ENCODE data around the gene PTCD2. TPM values are rescaled to one million over a fixed set of nuclear protein-coding genes. Genes with fewer than 3 reads are reported as not detected.

PTCD2 gene
- total RNA-seq, 1 experiment from 2014 or later = 19.3 TPM

DNA sequence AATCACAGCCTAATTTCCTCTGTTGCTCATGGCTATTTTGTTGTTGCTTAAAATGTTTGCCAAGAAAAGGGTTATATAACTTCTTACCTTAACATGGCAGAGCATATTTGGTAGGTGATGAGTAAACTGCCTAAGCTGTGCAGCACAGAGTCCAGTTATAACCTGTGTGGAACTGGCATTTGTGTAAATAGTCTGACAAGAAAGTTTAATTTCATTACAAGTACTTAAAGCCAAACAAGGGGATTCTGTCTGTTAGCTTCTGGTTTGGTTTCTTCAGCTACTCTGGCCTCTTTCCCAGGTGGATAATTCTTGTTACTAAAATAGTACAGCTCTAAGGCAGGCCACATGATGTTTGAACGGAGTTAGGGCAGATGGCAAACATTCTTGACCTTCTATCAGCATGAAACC is 72.2 kb downstream of the PTCD2 start:
- no peak for DNase-seq (ENCODE audit: low read depth, low spot score)
- no TSS peak for BruUV-seq (replicated peaks)
- intact Hi-C loops (cut with micrococcal nuclease) = no loop called here

DNA sequence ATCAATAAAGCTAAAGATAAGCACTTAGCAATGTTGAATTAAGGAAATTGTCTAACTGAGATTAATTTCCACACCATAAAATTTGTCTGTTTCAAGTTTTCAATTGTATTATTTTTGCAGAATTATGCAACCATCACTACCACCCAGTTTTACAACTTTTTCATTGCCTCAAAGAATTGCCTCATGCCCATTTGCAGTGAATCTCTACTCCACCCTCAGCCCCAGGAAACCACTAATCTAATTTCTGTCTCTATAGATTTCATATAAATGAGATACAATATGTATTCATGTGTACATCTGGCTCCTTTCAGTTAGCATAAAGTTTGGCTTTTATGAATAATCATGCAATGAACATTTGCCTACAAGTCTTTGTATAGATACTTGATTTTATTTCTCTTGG is 72.9 kb downstream of the PTCD2 start:
- H3K4me3 ChIP-seq (replicated peaks in 1 of 2; ENCODE audit: low read depth in 1 of 2, low read length in 2 of 2) = no peak overlapping the region
- H4K20me1 ChIP-seq (ENCODE audit: insufficient read depth) = no peaks in the 10 kb centered on the region
- no peaks in the 10 kb centered on the region for H3K9me3 ChIP-seq (ENCODE audit: control insufficient read depth in 1 of 2, insufficient read depth in 1 of 2, low read depth in 1 of 2, low read length in 2 of 2)
- ChIA-PET CTCF (no interaction called here), RAD21 (ENCODE audit: low non-redundant PET in 1 of 2, low total read pairs in 2 of 2, uncharacterized antibody in 2 of 2, unreplicated experiment in 2 of 2) (no interaction called here), POLR2A (no interaction called here)
- no peaks in the 10 kb centered on the region for H3K36me3 ChIP-seq (ENCODE audit: control insufficient read depth in 1 of 2, insufficient read depth in 2 of 2, low read length in 2 of 2)
- ATAC-seq (no peak), DNase-seq (ENCODE audit: low read depth, low spot score) (no peak)
- no peaks in the 10 kb centered on the region for H3K9me2 ChIP-seq (ENCODE audit: insufficient read depth)
- H3K4me1 ChIP-seq (ENCODE audit: control insufficient read depth in 1 of 2, insufficient read depth in 2 of 2, low read length in 2 of 2) = 0 out of 4 replicates have a peak, but pooled peaks cover 0 to under 1% of the 10 kb centered on the region in 2 experiments
- H3K79me2 ChIP-seq (ENCODE audit: insufficient read depth, low read length) = no peaks in the 10 kb centered on the region
- intact Hi-C loops (cut with micrococcal nuclease) = no loop called here
- H3K27ac ChIP-seq (ENCODE audit: low read depth, low read length) = no peak overlapping the region
- no peak overlapping the region for H2AFZ ChIP-seq (ENCODE audit: low read depth, low read length, poor library complexity, severe bottlenecking)
- no peaks in the 10 kb centered on the region for H3K27me3 ChIP-seq (ENCODE audit: insufficient read depth, low read length)
- no peak overlapping the region for H3K9ac ChIP-seq (ENCODE audit: low read length)
- no peak overlapping the region for H3K4me2 ChIP-seq (ENCODE audit: low read length)
- BruUV-seq (replicated peaks) = no TSS peak
- TF ChIP-seq CEBPB (IDR thresholded peaks at IDR 0.05; ENCODE audit: low read depth) = no peak
- no peak for TF ChIP-seq CBX3 (IDR thresholded peaks at IDR 0.05; ENCODE audit: low read depth)
- no peak for TF ChIP-seq ZFX (IDR thresholded peaks at IDR 0.05)
- TF ChIP-seq SP1 (IDR thresholded peaks at IDR 0.05; ENCODE audit: low read depth) = no peak
- TF ChIP-seq ZNF274 (IDR thresholded peaks at IDR 0.05; ENCODE audit: low read depth, low read length) = no peak
- TF ChIP-seq POLR2A (IDR thresholded peaks at IDR 0.05; ENCODE audit: borderline replicate concordance, extremely low read depth, insufficient read depth, insufficient read length) = no peak
- TF ChIP-seq, protein P1, sequence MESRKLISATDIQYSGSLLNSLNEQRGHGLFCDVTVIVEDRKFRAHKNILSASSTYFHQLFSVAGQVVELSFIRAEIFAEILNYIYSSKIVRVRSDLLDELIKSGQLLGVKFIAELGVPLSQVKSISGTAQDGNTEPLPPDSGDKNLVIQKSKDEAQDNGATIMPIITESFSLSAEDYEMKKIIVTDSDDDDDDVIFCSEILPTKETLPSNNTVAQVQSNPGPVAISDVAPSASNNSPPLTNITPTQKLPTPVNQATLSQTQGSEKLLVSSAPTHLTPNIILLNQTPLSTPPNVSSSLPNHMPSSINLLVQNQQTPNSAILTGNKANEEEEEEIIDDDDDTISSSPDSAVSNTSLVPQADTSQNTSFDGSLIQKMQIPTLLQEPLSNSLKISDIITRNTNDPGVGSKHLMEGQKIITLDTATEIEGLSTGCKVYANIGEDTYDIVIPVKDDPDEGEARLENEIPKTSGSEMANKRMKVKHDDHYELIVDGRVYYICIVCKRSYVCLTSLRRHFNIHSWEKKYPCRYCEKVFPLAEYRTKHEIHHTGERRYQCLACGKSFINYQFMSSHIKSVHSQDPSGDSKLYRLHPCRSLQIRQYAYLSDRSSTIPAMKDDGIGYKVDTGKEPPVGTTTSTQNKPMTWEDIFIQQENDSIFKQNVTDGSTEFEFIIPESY (IDR thresholded peaks at IDR 0.05; ENCODE audit: extremely low read depth, insufficient replicate concordance, low read length) = no peak
- no peak for TF ChIP-seq TCF7L2 (IDR thresholded peaks at IDR 0.05; ENCODE audit: borderline replicate concordance, extremely low read depth, insufficient read depth, insufficient read length)
- TF ChIP-seq SRF (IDR thresholded peaks at IDR 0.05; ENCODE audit: low read depth) = no peak
- no peak for TF ChIP-seq FOSL1 (IDR thresholded peaks at IDR 0.05; ENCODE audit: low read depth)
- no peak for TF ChIP-seq SIN3A (IDR thresholded peaks at IDR 0.05; ENCODE audit: low read depth)
- TF ChIP-seq EGR1 (IDR thresholded peaks at IDR 0.05; ENCODE audit: low read depth) = no peak

More for the DNA sequence above, 72.2 kb downstream of the PTCD2 start:
- no peaks in the 10 kb centered on the region for H3K9me3 ChIP-seq (ENCODE audit: control insufficient read depth in 1 of 2, insufficient read depth in 1 of 2, low read depth in 1 of 2, low read length in 2 of 2)
- no peak overlapping the region for H3K9ac ChIP-seq (ENCODE audit: low read length)
- no peaks in the 10 kb centered on the region for H3K36me3 ChIP-seq (ENCODE audit: control insufficient read depth in 1 of 2, insufficient read depth in 2 of 2, low read length in 2 of 2)
- H3K4me3 ChIP-seq (replicated peaks in 1 of 2; ENCODE audit: low read depth in 1 of 2, low read length in 2 of 2) = no peak overlapping the region
- no peak overlapping the region for H3K27ac ChIP-seq (ENCODE audit: low read depth, low read length)
- 0 out of 4 replicates have a peak, but pooled peaks cover 0 to 2% of the 10 kb centered on the region in 2 experiments for H3K4me1 ChIP-seq (ENCODE audit: control insufficient read depth in 1 of 2, insufficient read depth in 2 of 2, low read length in 2 of 2)
- no peak for TF ChIP-seq YY1 (IDR thresholded peaks at IDR 0.05; ENCODE audit: extremely low read depth, insufficient replicate concordance, low read depth, low read length)
- TF ChIP-seq TCF7L2 (IDR thresholded peaks at IDR 0.05; ENCODE audit: borderline replicate concordance, extremely low read depth, insufficient read depth, insufficient read length) = no peak
- TF ChIP-seq POLR2AphosphoS5 (IDR thresholded peaks at IDR 0.05; ENCODE audit: low read depth, low read length) = no peak
- no peak for TF ChIP-seq FOSL1 (IDR thresholded peaks at IDR 0.05; ENCODE audit: low read depth)
- no peak for TF ChIP-seq EZH2phosphoT487 (IDR thresholded peaks at IDR 0.05; ENCODE audit: borderline replicate concordance)
- TF ChIP-seq CBX3 (IDR thresholded peaks at IDR 0.05; ENCODE audit: low read depth) = no peak
- no peak for TF ChIP-seq CEBPB (IDR thresholded peaks at IDR 0.05; ENCODE audit: low read depth)
- ChIA-PET RAD21 (ENCODE audit: low non-redundant PET in 1 of 2, low total read pairs in 2 of 2, uncharacterized antibody in 2 of 2, unreplicated experiment in 2 of 2) (no interaction called here), POLR2A (no interaction called here), CTCF (no interaction called here)
- H3K4me2 ChIP-seq (ENCODE audit: low read length) = no peak overlapping the region
- no peaks in the 10 kb centered on the region for H3K27me3 ChIP-seq (ENCODE audit: insufficient read depth, low read length)
- H4K20me1 ChIP-seq (ENCODE audit: insufficient read depth) = no peaks in the 10 kb centered on the region
- ATAC-seq = no peak
- H3K9me2 ChIP-seq (ENCODE audit: insufficient read depth) = no peaks in the 10 kb centered on the region
- no peaks in the 10 kb centered on the region for H3K79me2 ChIP-seq (ENCODE audit: insufficient read depth, low read length)
- no peak overlapping the region for H2AFZ ChIP-seq (ENCODE audit: low read depth, low read length, poor library complexity, severe bottlenecking)

Measured in HCT116 (cell line).